Measurements from ENCODE around the gene TRIP13.
"Not testable (repeated sequence)": the region's sequence is repeated elsewhere in the genome, so short reads cannot be mapped to it uniquely, and the experiment has no call there.

The TRIP13 gene, protein sequence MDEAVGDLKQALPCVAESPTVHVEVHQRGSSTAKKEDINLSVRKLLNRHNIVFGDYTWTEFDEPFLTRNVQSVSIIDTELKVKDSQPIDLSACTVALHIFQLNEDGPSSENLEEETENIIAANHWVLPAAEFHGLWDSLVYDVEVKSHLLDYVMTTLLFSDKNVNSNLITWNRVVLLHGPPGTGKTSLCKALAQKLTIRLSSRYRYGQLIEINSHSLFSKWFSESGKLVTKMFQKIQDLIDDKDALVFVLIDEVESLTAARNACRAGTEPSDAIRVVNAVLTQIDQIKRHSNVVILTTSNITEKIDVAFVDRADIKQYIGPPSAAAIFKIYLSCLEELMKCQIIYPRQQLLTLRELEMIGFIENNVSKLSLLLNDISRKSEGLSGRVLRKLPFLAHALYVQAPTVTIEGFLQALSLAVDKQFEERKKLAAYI

GRCh38 chr5:892394-893136 lies at the start of gene TRIP13, which contains the start of gene BRD9:
TSS of gene TRIP13 (plus strand) at chr5:892884. CDS start at chr5:892999, 115 bp downstream.
TSS of gene BRD9 (minus strand) at chr5:892801. CDS start at chr5:892657, 144 bp downstream.
- peak; percentile 85 for DNase-seq

GRCh38 chr5:843371-843770 lies 49.3 kb upstream of the TRIP13 start:
- DNase-seq, result not testable (repeated sequence)

DNA sequence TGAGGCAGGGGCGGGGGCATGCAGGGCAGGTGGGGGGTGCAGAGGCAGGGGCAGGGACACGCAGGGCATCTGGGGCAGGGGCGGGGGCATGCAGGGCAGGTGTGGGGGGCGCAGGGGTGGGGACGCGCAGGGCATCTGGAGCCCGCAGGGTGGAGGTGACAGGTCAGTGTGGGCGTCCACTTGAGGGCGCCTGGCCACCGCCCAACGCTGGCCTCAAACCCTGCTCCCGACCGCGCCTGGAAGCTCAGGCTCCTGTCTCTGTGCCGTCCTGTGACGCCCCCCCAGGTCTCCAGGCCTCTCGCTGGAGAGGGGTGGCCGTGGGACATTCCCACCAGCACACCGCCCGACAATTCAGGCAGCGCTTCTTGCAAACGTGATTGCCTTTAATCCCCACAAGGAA lies 48.8 kb upstream of the TRIP13 start:
- DNase-seq, result not testable (repeated sequence)

DNA sequence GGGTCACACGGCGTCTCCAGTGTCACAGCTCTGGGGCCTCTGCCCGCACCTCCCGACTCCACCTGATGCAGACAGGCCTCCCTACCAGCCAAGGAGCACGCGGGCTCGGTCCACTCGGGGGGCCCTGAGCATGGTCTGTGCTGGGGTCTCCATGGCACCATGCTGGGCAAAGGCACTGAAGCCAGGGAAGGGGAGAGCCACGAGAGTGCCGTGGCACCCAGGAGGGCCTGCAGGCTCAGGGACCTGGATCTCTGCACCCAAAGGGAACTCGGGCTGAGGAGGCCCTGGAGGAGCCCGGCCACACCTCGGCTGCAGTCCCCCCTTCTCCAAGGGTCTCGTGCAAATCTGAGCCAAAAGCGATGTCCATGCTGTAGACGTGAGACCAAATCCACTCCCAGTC lies 48.3 kb upstream of the TRIP13 start:
- not testable (repeated sequence) for DNase-seq

DNA sequence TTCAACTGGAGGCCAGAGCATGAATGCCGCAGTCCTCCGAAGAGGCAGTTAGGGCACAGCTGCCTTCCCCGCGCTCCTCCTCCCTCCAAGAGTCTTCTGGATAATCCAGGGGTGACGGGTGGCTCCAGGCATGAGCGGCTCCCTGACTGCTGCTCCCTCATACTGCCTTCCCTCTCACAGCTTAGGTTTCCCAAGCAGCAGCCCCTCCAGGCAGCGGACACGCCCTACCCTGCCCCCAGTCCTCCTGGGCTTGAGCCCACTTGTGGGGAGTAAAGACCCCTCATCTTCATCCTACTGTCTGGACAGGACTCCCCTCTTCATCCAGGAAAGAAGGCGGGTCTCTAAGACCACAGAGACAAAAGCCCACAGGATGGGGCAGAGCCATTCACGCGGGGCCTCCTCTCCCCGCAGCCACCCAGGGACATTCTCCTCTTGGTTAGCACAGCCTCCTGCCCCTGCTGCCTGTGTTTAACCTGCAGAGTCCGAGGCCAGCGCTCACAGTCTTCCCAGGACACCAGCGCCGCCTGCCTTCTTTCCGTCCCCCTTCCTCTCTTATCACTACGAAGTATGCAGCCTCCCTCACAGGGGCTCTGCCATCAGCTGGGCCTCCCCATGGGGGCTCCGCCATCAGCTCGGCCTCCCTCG lies 47.5 kb upstream of the TRIP13 start:
- DNase-seq, result not testable (repeated sequence)

DNA sequence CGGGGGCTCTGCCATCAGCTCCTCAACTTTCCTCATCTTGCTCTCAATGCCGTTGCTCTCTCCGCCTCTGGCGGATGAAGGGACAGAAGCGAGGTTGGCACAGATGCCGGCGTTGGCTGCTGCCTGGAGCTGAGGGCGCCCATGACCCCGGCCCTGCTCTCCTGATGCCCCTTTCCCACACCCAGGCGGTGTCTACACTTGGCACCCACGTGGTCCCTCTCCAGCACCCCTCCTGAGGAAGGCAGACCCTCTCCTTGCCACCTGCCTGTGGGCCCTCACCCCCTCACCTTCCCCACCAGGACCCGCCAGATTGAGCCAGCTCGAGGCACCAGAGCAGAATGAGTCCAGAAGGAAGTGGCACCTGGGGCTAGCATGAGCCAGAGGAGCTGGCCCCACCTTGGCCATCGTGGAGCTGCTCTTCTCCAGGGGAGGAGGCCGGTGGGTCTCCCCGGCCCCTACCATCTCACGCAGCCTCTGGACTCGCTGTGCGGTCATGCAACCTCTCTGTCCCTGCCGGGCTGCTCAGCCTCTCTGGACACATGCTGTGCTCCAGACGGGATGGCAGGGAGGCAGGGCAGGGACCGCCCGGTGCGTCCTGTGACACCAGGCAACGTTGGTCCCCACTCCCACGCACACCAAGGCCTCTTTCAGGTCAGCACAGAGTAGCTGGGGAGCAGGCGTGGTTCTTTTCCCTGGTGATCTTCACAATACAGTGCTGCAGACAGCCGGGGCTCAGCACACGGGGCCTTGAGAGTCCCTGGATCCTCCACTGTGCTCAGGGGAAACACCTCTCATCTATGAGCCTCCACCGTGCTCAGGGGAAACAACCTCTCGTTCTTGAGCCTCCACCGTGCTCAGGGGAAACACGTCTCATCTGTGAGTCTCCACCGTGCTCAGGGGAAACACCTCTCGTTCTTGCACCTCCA lies 46.7 kb upstream of the TRIP13 start:
- DNase-seq, result not testable (repeated sequence)

DNA sequence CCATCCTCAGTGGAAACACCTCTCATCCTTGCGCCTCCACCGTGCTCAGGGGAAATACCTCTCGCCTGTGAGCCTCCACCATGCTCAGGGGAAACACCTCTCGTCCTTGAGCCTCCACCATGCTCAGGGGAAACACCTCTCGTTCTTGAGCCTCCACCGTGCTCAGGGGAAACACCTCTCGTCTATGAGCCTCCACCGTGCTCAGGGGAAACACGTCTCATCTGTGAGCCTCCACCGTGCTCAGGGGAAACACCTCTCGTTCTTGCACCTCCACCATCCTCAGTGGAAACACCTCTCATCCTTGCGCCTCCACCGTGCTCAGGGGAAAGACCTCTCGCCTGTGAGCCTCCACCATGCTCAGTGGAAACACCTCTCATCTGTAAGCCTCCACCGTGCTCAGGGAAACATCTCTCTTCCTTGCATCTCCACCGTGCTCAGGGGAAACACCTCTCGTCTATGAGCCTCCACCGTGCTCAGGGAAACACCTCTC lies 46.0 kb upstream of the TRIP13 start:
- DNase-seq, result peak; percentile 36 to 51

GRCh38 chr5:847212-847611 lies 45.5 kb upstream of the TRIP13 start:
- DNase-seq, result not testable (repeated sequence)

GRCh38 chr5:847736-848135 lies 44.9 kb upstream of the TRIP13 start:
- not testable (repeated sequence) for DNase-seq

DNA sequence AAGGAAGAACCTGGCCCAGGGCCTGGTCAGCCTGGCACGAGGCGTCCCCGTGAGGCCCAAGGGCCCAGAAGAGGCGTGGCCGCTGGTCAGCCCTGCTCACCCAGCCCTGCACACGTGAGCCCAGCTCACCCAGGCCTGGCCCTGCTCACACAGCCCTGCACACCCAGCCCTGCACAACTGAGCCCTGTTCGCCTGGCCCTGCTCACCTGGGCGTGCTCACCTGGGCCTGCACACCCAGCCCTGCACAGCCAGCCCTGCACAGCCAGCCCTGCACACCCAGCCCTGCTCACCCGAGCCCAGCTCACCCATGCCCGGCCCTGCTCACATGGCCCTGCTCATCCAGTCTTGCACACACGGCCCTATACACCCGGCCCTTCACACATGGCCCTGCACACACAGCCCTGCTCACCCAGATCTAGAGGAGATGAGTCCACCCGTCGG lies 44.0 kb upstream of the TRIP13 start:
- no peak for DNase-seq

- no peak for DNase-seq
Observed at GRCh38 chr5:849651-850301, 42.9 kb upstream of the TRIP13 start.

- no peak for DNase-seq
Observed at GRCh38 chr5:850511-851006, 42.1 kb upstream of the TRIP13 start, which contains the start of gene ZDHHC11. TSS of gene ZDHHC11 (minus strand) at chr5:850986. CDS start at chr5:850602, 384 bp downstream.

DNA sequence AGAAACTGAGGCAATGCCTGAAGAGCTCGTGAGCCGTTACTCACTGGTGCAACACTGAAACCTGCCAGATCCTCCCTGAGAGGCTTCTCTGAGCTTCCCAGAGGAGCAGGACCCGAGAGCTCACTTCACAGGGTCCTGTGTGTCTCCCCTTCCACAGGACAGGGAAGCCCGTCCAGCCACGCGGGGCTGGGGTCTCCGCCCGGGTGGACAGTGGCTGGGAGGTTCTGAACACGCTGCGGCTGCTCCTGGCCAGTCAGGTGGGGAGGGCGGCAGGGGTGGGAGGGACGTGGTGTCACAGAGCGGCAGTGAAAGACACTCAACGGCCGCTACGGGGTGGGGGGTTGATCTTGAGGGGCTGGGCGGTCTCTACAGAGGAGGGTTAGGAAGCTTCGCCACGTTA lies 41.6 kb upstream of the TRIP13 start:
- DNase-seq, result no peak

DNA sequence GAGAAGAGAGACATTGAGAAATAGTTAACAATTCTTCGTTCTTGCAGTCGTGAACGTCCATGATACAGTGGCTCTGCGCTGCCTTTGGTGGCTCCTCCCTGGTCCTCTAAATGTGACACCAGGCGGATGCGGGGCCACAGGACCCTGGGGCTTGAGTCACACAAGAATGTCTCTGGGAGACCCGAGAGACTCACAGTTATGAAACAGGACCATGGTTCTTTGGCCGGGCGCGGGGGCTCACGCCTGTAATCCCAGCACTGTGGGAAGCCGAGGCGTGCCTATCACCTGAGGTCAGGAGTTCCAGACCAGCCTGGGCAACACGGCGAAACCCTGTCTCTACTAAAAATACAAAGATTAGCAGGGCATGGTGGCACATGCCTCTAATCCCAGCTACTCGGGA lies 41.1 kb upstream of the TRIP13 start:
- DNase-seq, result no peak

DNA sequence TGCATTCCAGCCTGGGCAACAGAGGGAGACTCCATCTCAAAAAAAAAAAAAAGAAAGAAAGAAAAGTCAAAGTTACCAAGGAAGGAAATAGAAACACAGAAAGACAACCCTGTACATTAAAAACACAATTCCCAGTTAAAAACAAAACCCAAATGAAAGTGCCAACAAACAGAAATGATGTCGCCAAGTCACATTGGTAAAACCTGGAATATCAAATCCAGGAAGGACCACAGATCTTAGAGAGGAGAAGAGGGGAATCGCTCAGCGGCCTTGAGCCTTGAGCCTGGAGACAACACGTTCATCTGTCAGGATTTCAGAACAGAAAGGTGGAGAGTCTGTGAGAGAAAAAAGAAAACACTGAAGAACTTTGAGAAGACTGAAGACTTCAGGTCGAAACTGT lies 40.7 kb upstream of the TRIP13 start:
- no peak for DNase-seq

DNA sequence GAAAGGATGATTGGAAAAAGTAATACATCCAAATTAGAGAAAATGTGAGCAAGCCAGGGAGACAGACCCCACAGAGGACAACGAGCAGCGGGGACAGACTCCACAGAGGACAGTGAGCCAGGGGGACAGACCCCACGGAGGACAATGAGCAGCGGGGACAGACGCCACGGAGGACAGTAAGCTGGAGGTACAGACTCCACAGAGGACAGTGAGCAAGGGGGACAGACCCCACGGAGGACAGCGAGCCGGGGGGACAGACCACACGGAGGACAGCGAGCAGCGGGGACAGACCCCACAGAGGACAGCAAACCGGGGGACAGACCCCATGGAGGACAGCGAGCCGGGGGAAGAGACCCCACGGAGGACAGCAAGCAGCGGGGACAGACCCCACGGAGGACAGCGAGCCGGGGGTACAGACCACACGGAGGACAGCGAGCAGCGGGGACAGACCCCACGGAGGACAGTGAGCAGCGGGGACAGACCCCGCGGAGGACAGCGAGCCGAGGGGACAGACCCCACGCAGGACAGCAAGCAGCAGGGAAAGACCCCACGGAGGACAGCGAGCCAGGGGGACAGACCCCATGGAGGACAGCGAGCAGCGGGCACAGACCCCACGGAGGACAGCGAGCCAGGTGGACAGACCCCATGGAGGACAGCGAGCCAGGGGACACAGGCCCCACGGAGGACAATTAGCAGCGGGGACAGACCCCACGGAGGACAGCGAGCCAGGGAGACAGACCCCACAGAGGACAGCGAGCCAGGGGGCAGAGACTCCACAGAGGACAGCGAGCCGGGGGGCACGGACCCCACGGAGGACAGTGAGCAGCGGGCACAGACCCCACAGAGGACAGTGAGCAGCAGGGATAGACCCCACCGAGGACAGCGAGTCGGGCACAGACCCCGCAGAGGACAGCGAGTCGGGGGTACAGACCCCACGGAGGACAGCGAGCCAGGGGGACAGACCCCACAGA lies 40.0 kb upstream of the TRIP13 start:
- no peak for DNase-seq

DNA sequence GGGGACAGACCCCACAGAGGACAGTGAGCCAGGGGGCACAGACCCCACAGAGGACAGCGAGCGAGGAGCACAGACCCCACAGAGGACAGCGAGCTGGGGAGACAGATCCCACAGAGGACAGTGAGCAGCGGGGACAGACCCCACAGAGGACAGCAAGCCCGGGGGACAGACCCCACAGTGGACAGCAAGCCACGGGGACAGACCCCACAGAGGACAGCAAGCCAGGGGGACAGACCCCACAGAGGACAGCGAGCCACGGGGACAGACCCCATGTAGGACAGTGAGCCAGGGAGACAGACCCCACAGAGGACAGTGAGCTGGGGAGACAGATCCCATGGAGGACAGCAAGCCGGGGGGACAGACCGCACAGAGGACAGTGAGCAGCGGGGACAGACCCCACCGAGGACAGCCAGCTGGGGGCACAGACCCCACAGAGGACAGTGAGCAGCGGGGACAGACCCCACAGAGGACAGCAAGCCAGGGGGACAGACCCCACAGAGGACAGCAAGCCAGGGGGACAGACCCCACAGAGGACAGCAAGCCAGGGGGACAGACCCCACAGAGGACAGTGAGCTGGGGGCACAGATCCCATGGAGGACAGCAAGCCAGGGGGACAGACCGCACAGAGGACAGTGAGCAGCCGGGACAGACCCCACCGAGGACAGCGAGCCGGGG lies 39.1 kb upstream of the TRIP13 start:
- DNase-seq, result not testable (repeated sequence)

GRCh38 chr5:854217-854616 lies 38.5 kb upstream of the TRIP13 start:
- no peak for DNase-seq
